Osteocyte (in vitro differentiated cells): ENCODE data around the gene AKAP11. TPM values are rescaled to one million over a fixed set of nuclear protein-coding genes. Genes with fewer than 3 reads are reported as not detected.

Experiments used
- DNase-seq: peaks from one replicate; pipeline ENCODE4 v3.0.0; 2021; ENCODE audit warnings: mixed read lengths; ENCODE audit not compliant: unreplicated experiment; ENCODE audit errors: extremely low spot score
- H3K27ac Mint-ChIP-seq: one replicate; pipeline ENCODE4 v1.8.0; 2021; ENCODE audit warnings: mild to moderate bottlenecking, mixed read lengths; ENCODE audit not compliant: unreplicated experiment
- H3K27me3 Mint-ChIP-seq: one replicate; pipeline ENCODE4 v1.8.0; 2021; ENCODE audit warnings: mixed read lengths; ENCODE audit not compliant: unreplicated experiment
- H3K36me3 Mint-ChIP-seq: one replicate; pipeline ENCODE4 v1.8.0; 2021; ENCODE audit warnings: mixed read lengths; ENCODE audit not compliant: unreplicated experiment
- H3K4me1 Mint-ChIP-seq: one replicate; pipeline ENCODE4 v1.8.0; 2021; ENCODE audit warnings: mixed read lengths; ENCODE audit not compliant: unreplicated experiment
- H3K4me3 Mint-ChIP-seq: one replicate; pipeline ENCODE4 v1.8.0; 2021; ENCODE audit warnings: mild to moderate bottlenecking, moderate library complexity, mixed read lengths; ENCODE audit not compliant: unreplicated experiment
- H3K9me3 Mint-ChIP-seq: one replicate; pipeline ENCODE4 v1.8.0; 2021; ENCODE audit warnings: mixed read lengths; ENCODE audit not compliant: unreplicated experiment
- CTCF ChIP-seq: fragments of 200-600 bp; sonication (generic); IDR thresholded peaks from 2 replicates; pipeline ENCODE4 v1.5.0; 2021; ENCODE audit warnings: antibody characterized with exemption, mild to moderate bottlenecking, moderate library complexity
- total RNA-seq: library from RNA; stranded (reverse); gene quantifications from 2 replicates; pipeline ENCODE4 v1.2.1, GENCODE V29; 2021

The AKAP11 gene
- total RNA-seq, 1 donor from 2014 or later = 37.3 TPM

DNA sequence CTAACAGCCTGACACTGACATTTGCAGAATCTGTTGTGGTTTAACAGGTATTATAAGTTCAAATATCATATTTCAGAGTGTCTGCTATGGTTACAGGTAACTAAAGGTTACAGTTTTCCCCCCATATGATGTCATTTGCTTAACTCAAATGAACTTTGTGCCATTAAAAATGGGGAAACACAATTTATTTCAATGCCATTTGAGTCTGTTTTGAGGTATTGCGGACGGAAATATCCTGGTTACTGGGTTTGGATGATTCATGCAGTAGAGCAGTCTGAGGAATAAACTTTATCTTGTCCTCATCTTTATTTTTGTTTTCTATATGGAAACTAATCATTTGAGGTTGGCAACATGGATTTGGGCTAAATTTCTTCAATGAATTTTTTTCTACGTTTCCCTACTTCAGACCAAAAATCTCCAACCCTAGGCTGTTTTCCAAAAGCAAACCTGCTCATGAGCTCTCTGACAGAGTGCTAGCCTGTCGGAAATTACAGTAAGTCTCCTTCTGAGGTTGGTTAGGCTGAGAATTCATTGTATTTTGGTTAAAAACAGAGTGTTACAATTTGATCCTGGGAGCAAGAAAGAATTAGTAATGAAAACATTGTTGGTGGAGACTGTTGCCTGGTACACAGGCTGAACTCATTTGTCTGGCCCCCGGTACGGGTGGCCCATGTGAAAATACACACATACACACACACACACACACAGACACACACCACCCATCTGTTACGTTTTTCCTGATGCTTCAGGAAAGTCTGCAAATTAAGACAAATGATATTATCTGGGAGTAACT is 66.1 kb downstream of the AKAP11 start:
- Mint-ChIP-seq H3K4me1 (peaks cover 4% of the 10 kb centered on the region), H3K36me3 (no peaks in the 10 kb centered on the region), H3K27me3 (no peaks in the 10 kb centered on the region), H3K9me3 (no peaks in the 10 kb centered on the region), H3K27ac (no peak overlapping the region), H3K4me3 (no peak overlapping the region)
- TF ChIP-seq CTCF = no peak
- no peak for DNase-seq

DNA sequence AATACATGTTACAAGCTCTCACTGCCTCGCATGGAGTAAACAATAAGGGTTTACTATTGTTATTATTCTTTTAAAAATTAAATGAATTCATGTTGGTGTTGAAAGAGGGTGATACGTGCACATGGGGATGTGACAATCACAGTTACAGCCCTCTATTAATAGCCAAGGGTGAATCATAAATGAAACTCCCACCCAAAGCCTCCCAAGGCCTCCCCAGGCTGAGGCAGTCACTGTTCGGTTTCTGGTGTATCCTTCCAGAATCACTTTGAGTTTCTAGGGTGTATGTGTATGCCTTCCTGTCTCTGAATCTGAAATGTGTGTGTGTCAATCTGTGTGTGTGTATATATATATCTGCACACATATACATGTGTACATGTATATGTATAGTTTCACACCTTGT is 73.4 kb downstream of the AKAP11 start:
- no peak for TF ChIP-seq CTCF
- no peaks in the 10 kb centered on the region for H3K4me1 Mint-ChIP-seq
- H3K27ac Mint-ChIP-seq = no peak overlapping the region
- H3K4me3 Mint-ChIP-seq = no peak overlapping the region
- no peaks in the 10 kb centered on the region for H3K9me3 Mint-ChIP-seq
- peaks cover 14% of the 10 kb centered on the region for H3K27me3 Mint-ChIP-seq
- H3K36me3 Mint-ChIP-seq = no peaks in the 10 kb centered on the region
- DNase-seq = no peak

DNA sequence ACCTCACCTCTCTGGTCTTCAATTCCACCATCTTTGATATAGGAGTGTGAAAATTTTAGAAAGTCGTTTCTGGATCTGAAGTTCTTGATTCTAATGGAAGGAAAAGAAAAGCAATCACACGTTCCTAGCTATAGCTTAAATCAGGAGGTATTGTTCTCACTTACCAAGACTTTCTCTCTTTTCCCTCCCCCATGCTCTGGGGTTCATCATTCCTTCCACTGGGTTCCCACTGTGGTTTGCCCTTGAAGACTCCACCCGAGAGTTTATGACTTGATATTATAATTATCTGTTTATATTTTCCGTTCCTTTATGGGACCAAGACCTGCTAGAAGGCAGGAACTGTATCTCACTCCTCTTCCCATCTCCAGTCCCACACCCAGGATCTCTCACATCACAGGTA is 76.6 kb downstream of the AKAP11 start:
- Mint-ChIP-seq H3K9me3 (no peaks in the 10 kb centered on the region), H3K27ac (no peak overlapping the region), H3K4me1 (no peaks in the 10 kb centered on the region), H3K4me3 (no peak overlapping the region), H3K36me3 (no peaks in the 10 kb centered on the region), H3K27me3 (peaks cover 16% of the 10 kb centered on the region)
- no peak for DNase-seq
- no peak for TF ChIP-seq CTCF

GRCh38 chr13:42350141-42350540 is 78.2 kb downstream of the AKAP11 start:
- no peak for DNase-seq
- TF ChIP-seq CTCF = no peak
- no peak overlapping the region for H3K4me3 Mint-ChIP-seq
- no peaks in the 10 kb centered on the region for H3K4me1 Mint-ChIP-seq
- no peak overlapping the region for H3K27ac Mint-ChIP-seq
- no peaks in the 10 kb centered on the region for H3K9me3 Mint-ChIP-seq
- H3K36me3 Mint-ChIP-seq = no peaks in the 10 kb centered on the region
- peaks cover 16% of the 10 kb centered on the region for H3K27me3 Mint-ChIP-seq

DNA sequence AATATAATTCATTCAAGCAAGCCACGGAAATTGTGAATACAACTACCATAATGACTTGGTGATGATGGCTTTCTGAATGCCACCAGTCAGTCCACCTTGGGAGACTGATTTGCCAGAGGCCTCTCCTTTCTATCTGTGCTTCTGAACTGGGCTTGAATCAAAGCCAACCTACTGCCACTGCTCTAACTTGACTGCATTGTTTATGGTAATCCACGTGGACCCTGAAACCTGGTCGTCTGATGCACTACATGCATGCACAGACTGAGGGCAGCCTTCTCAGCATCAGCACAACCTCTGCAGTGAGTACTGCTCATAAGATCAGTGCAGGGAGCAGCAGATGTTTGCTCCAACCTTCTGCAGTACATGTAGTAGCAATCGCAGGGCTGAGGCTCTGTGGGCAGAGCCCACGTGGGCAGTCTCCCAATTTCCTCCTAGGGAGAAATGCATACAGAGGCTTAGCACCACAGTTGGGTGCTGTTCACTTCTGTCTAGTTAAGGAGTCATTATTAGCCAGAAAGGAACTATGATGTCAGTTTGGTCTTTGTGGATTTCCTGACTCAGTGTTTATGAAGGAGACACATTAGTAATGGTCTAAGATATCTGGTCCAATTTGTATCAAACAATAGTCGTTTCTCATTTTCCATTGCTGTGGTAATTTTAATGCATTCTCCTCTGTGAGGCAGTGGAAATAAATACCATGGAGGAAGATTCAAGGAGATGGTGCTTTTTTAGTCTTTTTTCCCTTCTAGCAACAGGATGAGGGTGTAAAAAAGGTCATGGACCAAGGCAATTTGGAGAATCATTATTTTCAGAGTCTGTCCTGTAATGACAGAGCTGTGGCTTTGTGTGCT is 82.5 kb downstream of the AKAP11 start:
- Mint-ChIP-seq H3K9me3 (no peaks in the 10 kb centered on the region), H3K27me3 (peaks cover 4% of the 10 kb centered on the region), H3K36me3 (no peaks in the 10 kb centered on the region), H3K4me3 (no peak overlapping the region), H3K27ac (no peak overlapping the region), H3K4me1 (peaks cover 5% of the 10 kb centered on the region)
- TF ChIP-seq CTCF = peak; percentile 21
- no peak for DNase-seq
